LoVo (cell line): ENCODE results near the gene RLF.
A peak's percentile ranks its signal among the peaks of the same experiment; 100 is the strongest.

Source experiments
- DNase-seq: peaks from one replicate; pipeline ENCODE4 v3.0.0-alpha.2; 2016; ENCODE audit warnings: low spot score

Gene RLF, protein sequence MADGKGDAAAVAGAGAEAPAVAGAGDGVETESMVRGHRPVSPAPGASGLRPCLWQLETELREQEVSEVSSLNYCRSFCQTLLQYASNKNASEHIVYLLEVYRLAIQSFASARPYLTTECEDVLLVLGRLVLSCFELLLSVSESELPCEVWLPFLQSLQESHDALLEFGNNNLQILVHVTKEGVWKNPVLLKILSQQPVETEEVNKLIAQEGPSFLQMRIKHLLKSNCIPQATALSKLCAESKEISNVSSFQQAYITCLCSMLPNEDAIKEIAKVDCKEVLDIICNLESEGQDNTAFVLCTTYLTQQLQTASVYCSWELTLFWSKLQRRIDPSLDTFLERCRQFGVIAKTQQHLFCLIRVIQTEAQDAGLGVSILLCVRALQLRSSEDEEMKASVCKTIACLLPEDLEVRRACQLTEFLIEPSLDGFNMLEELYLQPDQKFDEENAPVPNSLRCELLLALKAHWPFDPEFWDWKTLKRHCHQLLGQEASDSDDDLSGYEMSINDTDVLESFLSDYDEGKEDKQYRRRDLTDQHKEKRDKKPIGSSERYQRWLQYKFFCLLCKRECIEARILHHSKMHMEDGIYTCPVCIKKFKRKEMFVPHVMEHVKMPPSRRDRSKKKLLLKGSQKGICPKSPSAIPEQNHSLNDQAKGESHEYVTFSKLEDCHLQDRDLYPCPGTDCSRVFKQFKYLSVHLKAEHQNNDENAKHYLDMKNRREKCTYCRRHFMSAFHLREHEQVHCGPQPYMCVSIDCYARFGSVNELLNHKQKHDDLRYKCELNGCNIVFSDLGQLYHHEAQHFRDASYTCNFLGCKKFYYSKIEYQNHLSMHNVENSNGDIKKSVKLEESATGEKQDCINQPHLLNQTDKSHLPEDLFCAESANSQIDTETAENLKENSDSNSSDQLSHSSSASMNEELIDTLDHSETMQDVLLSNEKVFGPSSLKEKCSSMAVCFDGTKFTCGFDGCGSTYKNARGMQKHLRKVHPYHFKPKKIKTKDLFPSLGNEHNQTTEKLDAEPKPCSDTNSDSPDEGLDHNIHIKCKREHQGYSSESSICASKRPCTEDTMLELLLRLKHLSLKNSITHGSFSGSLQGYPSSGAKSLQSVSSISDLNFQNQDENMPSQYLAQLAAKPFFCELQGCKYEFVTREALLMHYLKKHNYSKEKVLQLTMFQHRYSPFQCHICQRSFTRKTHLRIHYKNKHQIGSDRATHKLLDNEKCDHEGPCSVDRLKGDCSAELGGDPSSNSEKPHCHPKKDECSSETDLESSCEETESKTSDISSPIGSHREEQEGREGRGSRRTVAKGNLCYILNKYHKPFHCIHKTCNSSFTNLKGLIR (N-terminal part only)

DNA sequence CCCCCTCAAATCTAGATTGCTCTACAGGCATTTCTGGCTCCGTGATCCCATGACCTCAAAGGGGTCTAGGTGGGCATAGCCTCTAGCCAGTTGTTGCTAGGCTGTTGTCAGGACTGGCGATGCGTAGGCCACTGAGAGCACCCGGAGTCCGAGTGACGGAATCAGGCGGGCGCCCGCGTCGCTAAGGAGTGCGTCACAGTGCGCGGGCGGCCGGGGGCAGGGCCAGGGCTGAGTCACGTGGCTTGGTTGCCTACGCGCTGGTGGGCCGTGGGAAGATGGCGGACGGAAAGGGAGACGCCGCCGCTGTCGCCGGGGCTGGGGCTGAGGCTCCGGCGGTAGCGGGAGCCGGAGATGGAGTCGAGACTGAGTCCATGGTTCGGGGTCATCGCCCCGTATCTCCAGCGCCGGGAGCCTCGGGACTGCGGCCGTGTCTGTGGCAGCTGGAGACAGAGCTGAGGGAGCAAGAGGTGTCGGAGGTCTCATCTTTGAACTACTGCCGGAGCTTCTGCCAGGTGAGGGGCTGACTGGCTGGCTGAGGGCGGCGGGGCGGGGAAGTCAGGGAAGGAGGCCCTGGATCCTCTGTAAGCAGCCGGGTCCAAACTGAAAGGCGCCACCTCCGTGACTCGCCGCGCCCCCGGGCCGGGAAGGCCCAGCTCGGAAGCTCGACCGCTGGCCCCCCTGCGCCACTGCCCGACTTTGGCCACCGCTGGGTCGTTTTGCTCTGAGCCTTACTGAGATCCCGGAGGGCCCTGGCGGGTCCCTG lies at the start of gene RLF:
RLF (plus strand) TSS at position 263 of the 763 bp plus-strand sequence; CDS start at position 276, 13 bp downstream.
- DNase-seq, result peak; percentile 94

DNA sequence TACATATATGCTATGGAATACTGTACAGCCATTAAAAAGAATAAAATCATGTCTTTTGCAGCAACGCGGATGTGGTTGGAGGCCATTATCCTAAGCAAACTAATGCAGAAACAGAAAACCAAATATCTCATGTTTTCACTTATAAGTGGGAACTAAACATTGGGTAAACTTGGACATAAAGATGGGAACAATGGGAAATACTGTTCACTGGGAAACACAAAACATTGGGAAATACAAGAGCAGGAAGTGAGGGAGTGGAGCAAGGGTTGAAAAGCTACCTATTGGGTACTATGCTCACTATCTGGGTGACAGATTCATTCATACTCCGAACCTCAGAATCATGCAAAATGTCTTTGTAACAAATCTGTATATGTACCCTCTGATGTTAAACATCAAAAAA lies 46.8 kb upstream of the RLF start:
- no peak for DNase-seq

DNA sequence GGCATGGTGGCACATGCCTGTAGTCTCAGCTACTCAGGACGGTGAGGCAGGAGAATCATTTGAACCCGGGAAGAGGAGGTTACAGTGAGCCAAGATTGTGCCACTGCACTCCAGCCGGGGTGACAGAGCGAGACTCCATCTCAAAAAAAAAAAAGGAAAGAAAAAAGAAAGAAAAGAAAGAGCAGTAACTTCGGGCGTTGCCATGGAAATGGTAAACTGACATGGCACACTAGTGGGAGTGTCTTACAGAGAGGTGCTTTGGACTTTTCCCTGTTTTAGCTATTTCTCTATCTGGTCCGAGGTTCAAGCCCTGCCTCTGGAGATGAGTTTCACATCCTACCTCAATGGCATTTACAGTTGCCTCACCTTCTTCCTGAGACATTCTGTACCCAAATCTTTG lies 41.1 kb upstream of the RLF start:
- no peak for DNase-seq

DNA sequence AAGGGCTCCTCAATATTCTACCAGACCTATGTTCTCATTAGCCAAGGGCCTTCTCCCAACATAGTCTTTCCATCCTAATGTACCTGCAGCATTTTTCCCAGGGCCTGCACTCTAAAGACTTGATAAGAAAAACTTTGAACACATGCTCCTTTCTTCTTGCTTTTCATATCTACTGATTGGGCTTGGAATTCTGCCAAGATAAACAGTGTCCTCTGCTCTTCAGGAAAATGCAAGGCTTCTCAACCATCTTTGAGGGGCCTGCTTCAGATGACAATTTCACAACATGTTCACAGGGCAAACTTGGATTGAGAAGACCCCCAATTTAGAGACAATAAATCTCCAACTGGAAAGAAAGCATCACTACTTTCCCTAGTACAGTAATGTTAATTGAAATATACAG lies 38.3 kb upstream of the RLF start:
- DNase-seq, result peak; percentile 23

DNA sequence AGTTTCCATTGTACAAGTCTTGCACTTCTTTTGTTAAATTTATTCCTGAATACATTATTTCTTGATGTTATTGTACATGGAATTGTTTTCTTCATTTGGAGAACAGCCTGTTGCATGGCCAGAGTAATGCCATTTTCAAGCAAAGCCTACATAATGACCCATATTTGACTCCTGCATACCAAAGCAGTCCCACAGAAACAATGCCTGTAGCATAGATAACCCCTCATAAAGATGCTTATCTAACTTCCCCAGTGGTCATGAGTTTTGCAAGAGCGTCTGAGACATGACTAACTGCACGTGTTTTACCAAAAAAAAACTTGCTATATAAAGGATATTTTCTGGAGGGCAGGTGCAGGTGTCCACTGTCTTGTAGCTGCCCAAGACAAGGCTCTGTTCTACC lies 30.3 kb upstream of the RLF start:
- peak; percentile 16 for DNase-seq

DNA sequence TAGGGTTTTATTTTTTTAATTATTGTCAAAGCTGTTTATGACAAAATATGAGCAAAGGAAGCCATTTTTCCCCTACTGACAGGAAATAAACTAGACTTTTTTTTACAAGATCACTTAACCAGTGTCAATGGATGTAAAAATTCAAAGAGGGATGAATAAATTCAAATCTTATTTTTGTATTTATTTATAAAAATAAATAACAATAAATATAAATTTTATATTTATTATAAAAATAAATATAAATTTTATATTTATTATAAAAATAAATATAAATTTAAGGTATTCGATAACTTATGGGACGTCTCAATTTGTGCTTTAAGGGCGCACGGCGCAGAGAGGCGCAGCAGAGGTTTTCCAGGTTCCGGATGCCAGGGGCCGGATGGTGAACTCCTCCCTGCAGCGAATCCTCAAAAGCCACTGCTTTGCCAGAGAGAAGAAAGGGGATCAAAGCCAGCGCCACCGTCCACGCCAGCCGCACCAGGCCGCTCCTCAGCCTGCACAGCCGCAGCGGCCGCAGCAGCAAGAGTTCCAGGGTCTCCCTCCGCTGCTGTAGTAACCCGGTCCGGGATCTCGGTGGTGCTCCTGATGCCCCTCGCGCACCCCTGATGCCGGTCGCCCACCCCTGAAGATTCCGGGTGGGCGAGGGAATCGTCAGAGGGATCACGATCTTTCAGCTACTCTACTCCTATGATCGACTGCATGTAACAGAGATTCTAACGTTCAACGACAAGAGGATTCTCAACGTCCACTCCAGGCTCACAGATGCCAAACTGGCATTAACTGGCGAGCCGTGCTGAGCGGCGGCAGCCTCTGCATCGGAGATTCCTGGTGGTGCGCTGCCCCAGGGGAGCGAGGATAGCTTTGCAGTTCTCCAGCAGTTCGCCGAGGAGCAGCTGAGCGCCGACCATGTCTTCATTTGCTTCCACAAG lies 28.5 kb upstream of the RLF start:
- no peak for DNase-seq

DNA sequence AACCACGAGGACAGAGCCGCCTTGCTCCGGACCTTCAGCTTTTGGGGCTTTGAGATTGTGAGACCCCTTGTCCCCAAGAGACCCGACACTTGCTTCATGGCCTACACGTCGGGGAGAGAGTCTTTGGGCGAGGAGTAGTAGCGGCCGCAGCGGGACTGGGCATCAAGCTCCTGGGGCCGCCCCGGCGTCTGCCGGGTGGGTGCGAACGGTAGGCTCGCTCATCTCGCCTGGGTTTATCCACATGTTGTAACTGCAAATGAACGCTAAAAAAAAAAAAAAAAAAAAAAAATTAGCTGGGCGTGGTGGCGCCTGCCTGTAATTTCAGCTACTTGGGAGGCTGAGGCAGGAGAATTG lies 27.9 kb upstream of the RLF start:
- DNase-seq, result no peak

DNA sequence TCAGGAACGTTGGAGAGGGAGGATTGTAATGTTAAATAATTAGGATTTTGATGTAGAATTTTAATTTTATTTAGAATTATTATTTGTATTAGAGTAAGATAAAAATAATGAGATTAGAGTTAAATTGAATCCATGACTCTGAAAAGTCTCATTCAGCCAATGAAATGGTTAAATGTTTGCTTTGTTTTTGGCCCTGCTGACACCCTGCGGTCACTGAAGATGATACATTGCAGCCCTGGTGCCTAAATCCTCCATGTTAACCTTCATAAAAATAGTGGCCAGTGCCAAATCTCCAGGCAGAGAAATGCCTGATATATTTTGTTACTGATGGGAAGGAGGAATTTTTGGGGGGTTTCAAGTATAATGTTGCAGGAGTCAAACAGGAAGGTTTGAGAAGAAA lies 27.3 kb upstream of the RLF start:
- no peak for DNase-seq

DNA sequence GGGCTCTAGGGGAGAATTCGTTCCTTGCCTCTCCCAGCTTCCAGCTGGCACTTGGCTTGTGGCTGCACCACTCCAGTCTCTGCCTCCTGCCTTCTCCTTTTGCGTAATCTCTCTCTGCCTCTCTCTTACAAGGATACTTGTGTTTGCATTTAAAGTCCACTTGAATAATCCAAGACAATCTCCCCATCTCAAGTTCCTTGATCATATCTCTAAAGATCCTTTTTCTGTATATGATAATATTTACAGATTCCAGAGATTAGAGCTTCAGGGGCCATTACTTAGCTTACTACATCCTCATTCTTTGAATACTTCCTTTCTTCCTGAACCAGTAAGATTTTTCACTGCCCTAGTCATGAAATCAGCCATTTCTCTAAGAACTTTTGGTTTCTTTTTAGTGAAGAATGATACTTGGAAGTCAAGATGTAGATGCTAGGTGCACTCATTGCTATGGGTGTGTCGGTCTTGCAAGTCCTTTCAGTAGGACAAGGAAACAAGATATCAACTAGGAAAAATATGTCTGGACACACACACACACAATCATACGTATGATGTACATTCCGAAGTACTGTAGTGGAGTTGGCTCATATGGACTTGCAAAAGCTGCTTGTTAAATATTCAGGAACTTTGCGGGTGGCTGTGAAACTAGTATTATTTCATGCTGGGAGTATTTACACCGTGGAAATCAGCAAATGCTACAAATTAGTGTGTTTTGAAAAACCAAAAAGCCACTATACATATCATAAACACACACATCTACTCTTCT lies 20.8 kb upstream of the RLF start:
- DNase-seq, result peak; percentile 59

DNA sequence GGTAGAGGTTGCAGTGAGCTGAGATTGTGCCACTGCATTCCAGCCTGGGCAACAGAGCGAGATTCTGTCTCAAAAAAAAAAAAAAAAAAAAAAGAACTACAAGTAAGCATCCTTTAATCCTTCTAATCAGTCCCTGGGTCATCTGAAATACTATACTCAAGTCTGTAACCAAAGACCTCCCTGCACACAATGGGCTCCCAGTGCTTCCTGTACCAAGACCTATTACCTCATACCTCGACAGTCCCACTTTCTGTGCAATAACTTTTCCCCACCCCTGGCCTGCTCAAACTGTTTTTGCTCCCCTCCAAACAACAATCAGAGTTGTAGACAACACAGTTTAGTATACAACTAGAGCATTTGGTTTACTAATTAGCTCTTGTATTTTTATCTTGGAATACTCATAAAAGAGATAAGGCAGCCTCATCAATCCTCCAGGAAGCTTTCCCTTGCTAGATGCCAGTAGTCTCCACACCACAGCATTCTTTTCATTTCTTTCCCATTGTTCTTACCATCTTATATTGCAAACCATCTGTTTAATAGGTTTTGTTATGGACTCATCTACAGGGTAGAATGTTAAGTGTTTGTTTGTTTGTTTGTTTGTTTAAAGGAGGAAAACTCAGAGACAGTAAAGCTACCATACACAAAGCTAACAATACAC lies 19.2 kb upstream of the RLF start:
- peak; percentile 16 for DNase-seq

DNA sequence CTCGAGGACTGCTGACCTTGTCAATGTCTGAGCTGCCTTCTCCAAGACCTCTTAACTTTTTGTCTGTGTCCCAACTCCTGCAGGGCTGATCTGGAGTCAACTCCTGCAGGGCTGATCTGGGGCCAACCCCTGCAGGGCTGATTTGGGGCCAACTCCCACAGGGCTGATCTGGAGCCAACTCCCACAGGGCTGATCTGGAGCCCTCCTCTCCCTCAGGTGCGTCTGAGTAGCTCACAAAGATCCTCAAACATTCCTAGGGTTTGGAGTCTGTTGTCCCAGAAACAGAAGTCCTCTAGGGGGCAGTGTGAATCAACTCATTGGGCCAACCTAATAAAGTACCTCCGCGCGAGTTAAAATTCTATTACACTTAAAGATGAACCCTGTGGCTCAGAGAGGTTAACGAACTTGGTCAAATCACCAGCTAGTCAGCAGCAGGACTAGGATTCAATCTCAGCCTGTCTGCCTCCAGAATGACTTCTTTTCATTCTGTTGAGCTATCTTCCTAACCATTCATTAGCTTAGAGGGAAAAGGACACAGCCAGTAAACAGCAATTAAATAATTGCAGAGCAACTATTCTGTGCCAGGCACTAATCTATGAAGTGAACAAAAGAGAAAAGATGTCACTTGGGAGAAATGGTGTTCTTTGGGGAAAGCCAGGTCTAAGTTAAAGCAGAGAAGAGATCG lies 17.2 kb upstream of the RLF start:
- DNase-seq, result peak; percentile 69

DNA sequence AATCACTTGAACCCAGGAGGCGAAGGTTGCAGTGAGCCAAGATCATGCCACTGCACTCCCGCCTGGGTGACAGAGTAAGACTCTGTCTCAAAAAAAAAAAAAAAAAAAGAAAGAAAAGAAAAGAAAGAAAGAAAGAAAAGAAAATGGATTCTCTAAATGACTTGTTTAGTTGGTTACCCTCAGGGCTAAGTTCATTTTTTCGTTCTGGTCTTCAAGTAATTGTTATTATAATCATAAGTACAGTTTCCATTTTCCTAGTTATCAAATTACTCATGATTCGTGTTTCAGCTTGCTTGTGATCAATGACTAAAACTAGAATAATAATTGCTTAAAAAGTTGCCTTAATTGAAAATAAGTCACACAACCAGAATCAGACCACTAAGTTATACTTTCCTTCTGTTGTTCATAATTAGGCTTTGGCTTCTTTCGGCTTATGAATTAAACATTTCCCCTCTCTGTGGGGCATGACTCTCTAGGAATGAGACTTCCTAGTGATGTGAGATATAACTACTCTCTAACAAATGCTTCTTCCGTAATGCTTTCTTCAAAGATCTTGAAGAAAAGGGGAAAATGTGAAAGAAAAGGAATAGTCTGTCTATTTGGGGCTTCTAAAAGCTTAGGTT lies 9.6 kb upstream of the RLF start:
- DNase-seq, result no peak

DNA sequence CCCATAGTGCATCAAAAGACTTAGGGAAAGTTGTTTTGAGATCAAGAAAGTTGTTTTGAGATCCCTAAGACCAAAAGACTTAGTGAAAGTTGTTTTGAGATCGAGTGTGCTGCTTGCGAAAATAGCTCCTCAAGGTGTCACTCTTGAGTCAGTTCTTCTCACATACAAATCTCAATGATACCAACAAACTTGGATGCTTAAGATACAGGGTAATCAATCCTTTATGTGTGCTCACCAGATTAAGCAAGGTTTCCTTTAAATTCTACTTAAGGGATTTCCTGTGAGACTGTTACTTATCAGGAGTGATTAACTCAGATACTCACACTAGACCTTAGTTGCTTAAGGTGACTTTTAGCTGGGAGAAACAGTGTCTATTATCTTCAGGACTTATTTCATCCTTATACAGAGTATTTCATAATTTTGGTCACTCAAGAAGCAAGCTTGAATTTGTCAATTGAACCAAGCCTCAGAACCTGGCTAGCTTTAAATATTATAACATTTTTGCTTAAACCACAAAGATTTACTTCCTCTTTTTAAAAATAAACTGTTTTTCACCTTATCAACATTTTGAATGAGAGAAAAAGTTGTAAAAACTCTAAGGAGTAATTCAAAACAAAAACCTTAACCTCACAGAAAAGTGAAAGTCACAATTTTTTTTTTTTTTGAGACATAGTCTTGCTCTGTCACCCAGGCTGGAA lies 8.0 kb upstream of the RLF start:
- DNase-seq, result peak; percentile 50

DNA sequence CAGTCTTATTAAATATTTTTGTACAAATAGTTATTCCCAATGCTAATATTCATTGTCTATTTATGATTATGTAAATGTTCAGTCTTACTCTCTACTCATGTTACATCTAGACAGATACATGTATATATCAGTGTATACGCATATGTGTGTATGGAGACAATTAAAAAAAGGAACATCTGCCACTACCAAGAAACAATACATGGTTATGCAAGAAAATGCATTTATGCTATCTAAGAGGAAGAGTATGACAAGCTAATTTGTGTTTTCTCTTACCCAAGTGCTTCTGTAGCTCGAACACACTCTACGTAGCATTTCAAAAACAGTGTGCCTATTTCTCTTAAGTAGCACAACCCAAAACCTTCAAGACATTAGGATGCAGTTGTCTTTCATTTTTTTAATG lies 6.1 kb upstream of the RLF start:
- DNase-seq, result no peak

DNA sequence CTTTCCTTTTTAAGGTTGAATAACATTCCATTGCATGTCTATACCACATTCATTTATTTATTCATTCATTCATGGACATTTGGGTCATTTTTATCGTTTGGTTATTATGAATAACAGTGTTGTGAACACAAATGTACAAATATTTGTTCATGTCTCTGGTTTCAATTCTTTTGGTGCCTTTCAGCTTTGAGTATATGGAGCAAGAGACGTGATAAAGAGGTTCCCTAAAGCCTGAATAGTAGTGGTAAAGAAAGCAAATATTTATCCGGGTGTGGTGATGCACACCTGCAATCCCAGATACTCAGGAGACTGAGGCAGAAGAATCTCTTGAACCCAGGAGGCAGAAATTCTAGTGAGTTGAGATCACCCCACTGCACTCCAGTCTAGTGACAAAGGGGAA lies 5.3 kb upstream of the RLF start:
- DNase-seq, result no peak

DNA sequence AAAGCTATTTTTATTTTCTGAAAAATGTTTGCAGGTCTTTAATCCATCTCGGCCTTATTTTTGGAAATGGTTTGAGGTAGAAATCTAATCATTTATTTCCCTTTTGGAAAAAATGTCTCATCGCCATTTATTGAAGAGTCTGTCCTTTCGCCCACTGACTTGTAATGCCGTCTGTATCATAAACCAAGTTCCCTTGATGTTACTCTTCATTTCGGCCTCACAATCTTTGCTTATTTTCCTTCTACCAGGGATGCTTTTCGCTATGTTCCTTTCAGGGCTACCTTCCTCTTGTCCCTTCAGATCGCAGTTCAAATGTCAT lies 422 bp upstream of the RLF start:
- DNase-seq, result no peak

DNA sequence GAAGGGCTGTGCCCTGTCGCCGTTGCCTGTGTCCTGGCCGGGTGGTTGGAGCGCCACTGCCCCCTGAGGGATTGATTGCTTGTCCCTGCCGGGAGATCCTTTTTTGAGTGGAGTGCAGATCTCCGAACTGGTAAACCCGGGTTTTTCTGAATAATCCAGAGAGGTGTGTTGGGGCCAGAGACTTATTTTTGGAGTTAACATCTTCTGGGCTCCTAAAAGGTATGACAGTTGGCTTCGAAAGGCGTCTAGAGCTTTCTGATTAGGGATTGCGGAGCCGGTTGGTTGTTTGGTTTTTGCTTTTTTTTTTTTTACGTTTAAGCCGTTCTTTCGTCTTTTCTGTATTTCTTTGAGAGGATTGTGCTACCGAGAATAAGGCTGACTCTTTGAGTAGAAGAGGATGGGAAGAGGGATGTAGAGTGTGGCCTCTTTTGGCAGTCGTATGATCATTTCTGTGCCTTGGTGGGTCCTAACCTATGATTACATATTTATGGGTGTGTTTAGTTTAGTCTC lies 756 bp downstream of the RLF start:
- no peak for DNase-seq
